Activated naive CD8-positive, alpha-beta T cell treated with anti-CD3 and anti-CD28 coated beads for 36 hours (primary cell): ENCODE data around the gene KRT6C. TPM values are rescaled to one million over a fixed set of nuclear protein-coding genes. Genes with fewer than 3 reads are reported as not detected.
"Not testable (repeated sequence)": the region's sequence is repeated elsewhere in the genome, so short reads cannot be mapped to it uniquely, and the experiment has no call there.

Experiments used
- DNase-seq: peaks from one replicate; pipeline ENCODE4 v3.0.0; 2021
- H3K27ac Mint-ChIP-seq: one replicate; pipeline ENCODE4 v1.8.0; 2022; ENCODE audit warnings: mild to moderate bottlenecking, moderate library complexity, mixed read lengths
- H3K27me3 Mint-ChIP-seq: one replicate; pipeline ENCODE4 v1.8.0; 2022; ENCODE audit warnings: mild to moderate bottlenecking, mixed read lengths
- H3K36me3 Mint-ChIP-seq: one replicate; pipeline ENCODE4 v1.8.0; 2021; ENCODE audit warnings: mild to moderate bottlenecking, mixed read lengths
- H3K4me1 Mint-ChIP-seq: one replicate; pipeline ENCODE4 v1.8.0; 2021; ENCODE audit warnings: mixed read lengths
- H3K4me3 Mint-ChIP-seq: one replicate; pipeline ENCODE4 v1.8.0; 2022; ENCODE audit warnings: mild to moderate bottlenecking, moderate library complexity, mixed read lengths
- H3K9me3 Mint-ChIP-seq: one replicate; pipeline ENCODE4 v1.8.0; 2022; ENCODE audit warnings: mixed read lengths
- total RNA-seq, 2 experiments: library from RNA; stranded (reverse); gene quantifications; one replicate each; pipeline ENCODE4 v1.2.3, GENCODE V29; 2021

KRT6C gene
- total RNA-seq, 2 experiments from 2014 or later = not detected

DNA sequence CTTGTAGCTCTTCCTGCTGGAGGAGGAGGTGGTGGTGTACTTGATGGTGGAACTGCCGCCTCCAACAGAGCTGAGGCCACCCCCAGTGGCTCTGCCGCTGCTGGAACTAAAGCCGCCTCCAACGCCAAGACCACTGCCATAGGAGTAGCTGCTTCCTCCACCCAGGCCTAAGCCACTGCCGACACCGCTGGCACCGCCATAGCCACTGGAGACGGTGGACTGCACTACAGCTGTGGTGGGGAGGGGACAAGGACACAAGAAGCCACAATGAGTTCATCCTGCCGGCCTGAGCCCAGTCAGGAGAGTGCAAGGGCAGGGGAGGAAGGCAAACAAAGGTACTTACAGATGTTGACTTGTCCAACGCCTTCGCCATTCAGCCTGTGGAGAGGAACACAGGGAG is 26.4 kb downstream of the KRT6C start:
- H3K9me3 Mint-ChIP-seq, H3K27ac Mint-ChIP-seq, DNase-seq, H3K4me1 Mint-ChIP-seq, H3K36me3 Mint-ChIP-seq, H3K4me3 Mint-ChIP-seq: not testable (repeated sequence)
- peaks cover 14% of the 10 kb centered on the region for H3K27me3 Mint-ChIP-seq

DNA sequence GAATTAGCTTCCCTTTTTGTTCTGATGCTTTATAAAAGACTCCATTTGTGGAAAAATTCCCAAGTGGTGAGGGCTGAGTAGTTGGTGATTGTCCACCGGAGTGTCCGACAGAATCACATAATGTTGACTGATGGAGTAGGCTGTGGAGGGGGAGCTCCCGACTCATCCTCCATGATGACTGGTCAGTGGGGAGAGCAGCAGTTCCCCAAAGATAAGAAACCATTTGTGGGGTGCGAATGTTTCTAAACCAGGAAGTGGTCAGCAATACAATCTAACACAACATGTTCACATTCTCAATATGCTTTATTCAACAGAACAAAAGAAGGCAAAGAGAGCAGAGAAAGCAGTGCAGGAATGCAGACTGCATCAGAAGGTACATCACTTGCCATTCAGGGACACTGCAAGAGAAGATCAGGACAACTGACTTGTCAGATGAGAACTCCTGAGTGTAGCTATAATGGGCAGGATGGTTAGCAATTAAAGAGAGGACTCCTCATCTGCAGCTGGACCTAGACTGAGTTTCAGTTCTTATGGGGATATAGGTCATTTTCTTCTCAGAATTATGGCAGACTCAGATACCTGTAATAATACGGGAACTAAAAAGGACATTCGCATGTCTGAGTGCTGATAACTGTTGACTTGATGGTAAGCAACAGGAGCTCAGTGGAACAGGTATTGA is 27.1 kb downstream of the KRT6C start:
- Mint-ChIP-seq H3K4me3 (no peak overlapping the region), H3K36me3 (no peaks in the 10 kb centered on the region), H3K27me3 (peaks cover 21% of the 10 kb centered on the region), H3K9me3 (no peaks in the 10 kb centered on the region), H3K27ac (no peak overlapping the region), H3K4me1 (no peaks in the 10 kb centered on the region)
- no peak for DNase-seq

DNA sequence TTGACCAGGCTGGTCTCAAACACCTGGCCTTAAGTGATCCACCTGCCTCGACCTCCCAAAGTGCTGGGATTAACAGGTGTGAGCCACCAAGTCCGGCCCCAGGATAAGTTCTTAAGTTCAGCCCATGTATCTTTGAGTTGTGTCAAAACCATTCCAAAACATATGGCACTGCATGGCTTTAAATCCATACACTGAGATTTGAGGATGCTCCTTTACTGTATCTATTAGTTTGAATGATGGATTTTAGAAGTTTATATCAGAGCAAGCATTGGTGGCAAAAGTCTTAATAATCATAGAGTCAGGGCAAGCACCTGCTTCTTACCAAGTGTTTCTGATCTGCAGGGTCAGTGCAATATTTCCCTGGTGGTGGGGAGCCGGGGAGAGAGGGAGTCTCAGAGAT is 27.7 kb downstream of the KRT6C start:
- no peaks in the 10 kb centered on the region for H3K9me3 Mint-ChIP-seq
- peaks cover 28% of the 10 kb centered on the region for H3K27me3 Mint-ChIP-seq
- no peak for DNase-seq
- H3K4me1 Mint-ChIP-seq = no peaks in the 10 kb centered on the region
- H3K36me3 Mint-ChIP-seq = no peaks in the 10 kb centered on the region
- H3K4me3 Mint-ChIP-seq = no peak overlapping the region
- H3K27ac Mint-ChIP-seq = no peak overlapping the region

DNA sequence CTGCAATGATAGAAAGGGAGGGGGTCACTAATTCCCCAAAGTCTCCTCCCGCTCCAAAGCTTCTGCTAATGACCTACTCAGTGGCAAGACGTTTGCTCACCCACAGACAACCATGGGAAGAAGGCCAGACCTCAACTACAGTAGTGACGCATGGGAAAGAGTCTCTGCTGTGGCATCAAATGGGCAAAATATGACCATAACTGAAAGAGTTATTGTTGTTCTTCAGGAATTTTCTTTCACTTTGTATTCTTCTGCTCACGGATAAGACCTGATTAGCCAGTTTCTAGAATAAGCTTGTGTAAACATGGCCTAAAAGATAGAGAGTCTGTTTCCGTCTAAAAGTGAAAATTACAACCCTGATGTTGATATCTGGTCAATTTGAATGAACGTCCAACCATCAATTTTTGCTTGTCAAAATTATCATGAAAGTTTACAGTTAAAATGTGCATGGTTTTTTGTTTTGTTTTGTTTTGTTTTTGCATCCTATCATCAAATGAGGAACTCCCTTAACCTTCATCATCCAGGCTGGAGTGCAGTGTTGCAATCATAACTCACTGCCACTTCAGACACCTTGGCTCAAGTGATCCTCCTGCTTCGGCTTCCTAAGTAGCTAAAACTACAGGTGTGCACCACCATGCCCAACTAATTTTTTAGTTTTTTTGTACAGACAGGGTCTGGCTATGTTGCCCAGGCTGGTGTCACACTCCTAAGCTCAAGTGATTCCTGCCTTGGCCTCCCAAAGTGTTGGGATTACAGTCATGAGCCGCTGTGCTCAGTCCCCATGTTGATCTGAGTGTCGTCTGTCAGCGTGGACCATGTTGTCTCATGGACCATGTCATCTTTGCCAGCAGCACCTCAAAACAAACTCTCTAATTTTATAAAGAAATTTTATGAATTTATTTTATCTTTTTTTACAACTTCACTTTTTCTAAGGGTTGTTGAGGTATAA is 28.7 kb downstream of the KRT6C start:
- peaks cover 30% of the 10 kb centered on the region for H3K27me3 Mint-ChIP-seq
- DNase-seq = no peak
- H3K4me3 Mint-ChIP-seq = no peak overlapping the region
- H3K9me3 Mint-ChIP-seq = no peaks in the 10 kb centered on the region
- no peak overlapping the region for H3K27ac Mint-ChIP-seq
- H3K36me3 Mint-ChIP-seq = no peaks in the 10 kb centered on the region
- no peaks in the 10 kb centered on the region for H3K4me1 Mint-ChIP-seq

DNA sequence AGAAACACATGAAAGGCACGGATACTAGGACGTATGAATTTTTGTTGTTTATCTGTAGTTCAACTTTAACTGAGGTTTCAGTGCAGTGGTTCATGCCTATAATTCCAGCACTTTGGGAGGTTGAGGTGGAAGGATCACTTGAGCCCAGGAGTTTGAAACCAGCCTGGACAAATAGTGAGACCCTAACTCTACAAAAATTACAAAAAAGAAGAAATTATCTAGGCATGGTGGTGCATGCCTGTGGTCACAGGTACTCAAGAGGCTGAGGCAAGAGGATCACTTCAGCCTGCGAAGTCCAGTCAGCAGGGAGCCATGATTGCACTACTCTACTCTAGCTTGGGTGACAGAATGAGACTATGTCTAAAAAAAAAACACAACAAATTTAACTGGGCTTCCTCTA is 29.6 kb downstream of the KRT6C start:
- H3K36me3 Mint-ChIP-seq = no peaks in the 10 kb centered on the region
- DNase-seq = no peak
- H3K4me1 Mint-ChIP-seq = no peaks in the 10 kb centered on the region
- no peaks in the 10 kb centered on the region for H3K9me3 Mint-ChIP-seq
- H3K4me3 Mint-ChIP-seq = no peak overlapping the region
- H3K27me3 Mint-ChIP-seq = peaks cover 30% of the 10 kb centered on the region
- no peak overlapping the region for H3K27ac Mint-ChIP-seq

DNA sequence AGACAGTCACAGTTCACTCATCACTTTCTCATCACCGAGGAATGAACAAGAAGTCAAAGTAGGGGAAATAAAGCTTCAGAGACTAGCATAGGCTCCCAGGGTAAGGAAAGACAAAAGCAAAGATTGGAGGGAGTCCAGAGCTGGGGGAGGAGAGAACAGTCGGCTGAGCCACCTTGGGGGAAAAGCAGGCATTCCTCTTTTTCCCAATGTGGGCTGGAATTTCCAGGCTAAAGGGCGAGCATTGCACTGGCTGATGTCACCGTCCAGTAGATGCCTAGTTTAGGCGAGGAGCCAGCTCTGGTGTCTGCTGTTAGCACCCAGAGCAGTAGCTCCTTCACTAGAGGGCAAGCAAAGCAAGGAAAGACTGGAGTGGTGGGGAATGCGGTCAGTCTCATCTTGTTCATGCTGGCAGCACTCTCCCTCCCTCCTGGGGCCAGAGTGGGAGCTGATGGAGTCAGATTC is 31.0 kb downstream of the KRT6C start:
- peaks cover 30% of the 10 kb centered on the region for H3K27me3 Mint-ChIP-seq

DNA sequence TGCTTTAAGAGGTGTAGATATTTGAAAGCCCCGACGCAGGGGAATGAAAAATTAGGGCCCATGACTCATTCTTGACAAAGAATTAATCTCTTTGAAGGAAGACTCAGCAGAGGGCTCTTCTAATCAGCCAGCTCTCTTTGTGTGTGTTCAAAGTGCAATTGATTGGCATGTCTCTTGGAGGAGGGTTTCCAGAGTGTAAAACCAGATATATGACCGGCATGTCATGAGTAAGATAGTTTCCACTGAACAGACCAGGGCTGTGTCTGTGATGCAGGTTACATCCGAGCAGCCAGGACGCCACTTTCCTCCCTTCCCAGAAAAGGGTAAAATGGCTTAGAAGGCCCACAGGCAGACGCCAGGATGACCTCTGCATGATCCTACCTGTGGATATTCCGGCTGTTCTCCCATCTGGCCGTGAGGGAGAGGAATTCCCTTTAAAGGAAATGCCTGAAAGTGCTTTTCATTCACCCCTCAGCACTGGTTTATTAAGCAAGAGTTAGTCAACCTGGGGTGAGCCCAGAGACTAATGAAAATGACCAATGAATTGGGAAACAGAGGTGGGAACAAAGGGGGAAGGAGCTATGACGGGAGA is 32.2 kb downstream of the KRT6C start:
- H3K4me3 Mint-ChIP-seq = no peak overlapping the region
- H3K27me3 Mint-ChIP-seq = peaks cover 38% of the 10 kb centered on the region
- no peaks in the 10 kb centered on the region for H3K9me3 Mint-ChIP-seq
- H3K4me1 Mint-ChIP-seq = no peaks in the 10 kb centered on the region
- no peak for DNase-seq
- H3K27ac Mint-ChIP-seq = no peak overlapping the region
- H3K36me3 Mint-ChIP-seq = no peaks in the 10 kb centered on the region

More for the DNA sequence above, 31.0 kb downstream of the KRT6C start:
- no peak for DNase-seq
- H3K36me3 Mint-ChIP-seq = no peaks in the 10 kb centered on the region
- H3K4me3 Mint-ChIP-seq = no peak overlapping the region
- H3K4me1 Mint-ChIP-seq = no peaks in the 10 kb centered on the region
- H3K27ac Mint-ChIP-seq = no peak overlapping the region
- no peaks in the 10 kb centered on the region for H3K9me3 Mint-ChIP-seq

DNA sequence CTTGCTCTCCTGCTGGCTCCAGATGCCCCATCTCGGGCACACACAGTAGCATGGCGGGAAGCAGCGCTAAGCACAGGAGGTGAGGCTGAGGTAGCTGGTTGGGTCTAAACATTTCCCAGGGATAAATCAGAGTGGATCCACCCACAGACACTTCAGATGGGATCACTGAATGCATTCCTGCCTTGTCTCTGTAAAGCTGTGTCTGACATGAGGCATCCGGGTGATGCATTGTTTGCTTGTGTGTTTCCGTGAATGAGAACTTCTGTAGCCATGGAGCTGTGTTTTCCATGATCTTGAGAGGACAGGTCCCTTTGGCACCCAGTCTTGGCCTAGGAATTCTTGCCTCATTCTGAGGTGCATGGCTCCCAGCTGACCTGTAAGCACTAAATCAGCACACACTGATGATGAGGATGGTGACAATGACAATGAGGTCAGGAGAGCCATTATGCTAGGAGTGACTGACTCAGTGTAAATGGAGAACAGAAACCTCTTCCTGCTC is 32.7 kb downstream of the KRT6C start:
- Mint-ChIP-seq H3K27ac (no peak overlapping the region), H3K36me3 (no peaks in the 10 kb centered on the region), H3K27me3 (peaks cover 38% of the 10 kb centered on the region), H3K9me3 (no peaks in the 10 kb centered on the region), H3K4me1 (no peaks in the 10 kb centered on the region), H3K4me3 (no peak overlapping the region)
- DNase-seq = no peak

DNA sequence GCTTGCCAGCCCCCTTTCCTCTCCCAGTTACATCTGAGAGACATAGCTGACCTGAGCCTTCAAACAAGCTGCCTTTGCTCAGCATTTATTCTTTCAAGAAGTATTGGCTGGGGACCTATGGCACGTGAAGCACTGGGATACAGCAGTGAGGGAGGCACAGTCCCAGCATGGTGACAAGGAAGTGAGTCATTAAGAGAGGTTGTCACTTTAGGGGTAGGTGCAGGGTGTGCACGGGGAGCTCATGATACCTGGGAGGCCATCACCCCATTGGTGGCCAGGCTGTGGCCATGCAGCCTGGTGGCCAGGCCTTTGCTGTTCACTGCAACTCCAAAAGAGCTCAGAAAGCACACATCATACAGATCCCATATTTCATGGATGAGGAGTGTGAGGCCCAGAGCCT is 33.8 kb downstream of the KRT6C start:
- no peak overlapping the region for H3K27ac Mint-ChIP-seq
- H3K36me3 Mint-ChIP-seq = no peaks in the 10 kb centered on the region
- no peak overlapping the region for H3K4me3 Mint-ChIP-seq
- H3K4me1 Mint-ChIP-seq = no peaks in the 10 kb centered on the region
- peaks cover 38% of the 10 kb centered on the region for H3K27me3 Mint-ChIP-seq
- no peaks in the 10 kb centered on the region for H3K9me3 Mint-ChIP-seq
- no peak for DNase-seq

DNA sequence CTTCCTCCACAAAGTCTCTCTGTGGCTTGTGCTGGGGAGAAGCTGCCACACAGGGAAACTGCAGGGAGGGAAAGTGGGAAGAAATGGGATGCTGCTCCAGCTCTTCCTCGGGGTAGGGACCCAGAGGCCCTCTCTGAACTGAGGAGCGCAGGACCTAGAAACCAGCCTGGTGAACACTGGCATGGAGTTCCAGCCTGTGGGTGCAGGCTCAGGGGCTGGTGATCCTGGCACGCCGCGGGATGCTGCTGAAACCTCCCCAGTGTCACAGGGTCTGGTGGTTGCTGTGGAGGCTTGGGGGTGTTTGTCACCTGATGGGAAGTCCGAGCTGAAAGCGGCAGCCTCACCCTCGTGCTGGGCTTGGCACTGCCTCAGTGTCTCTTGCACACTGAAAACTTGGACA is 34.2 kb downstream of the KRT6C start:
- H3K27me3 Mint-ChIP-seq = peaks cover 38% of the 10 kb centered on the region
- H3K9me3 Mint-ChIP-seq = no peaks in the 10 kb centered on the region
- H3K36me3 Mint-ChIP-seq = no peaks in the 10 kb centered on the region
- H3K27ac Mint-ChIP-seq = no peak overlapping the region
- H3K4me1 Mint-ChIP-seq = no peaks in the 10 kb centered on the region
- no peak for DNase-seq
- no peak overlapping the region for H3K4me3 Mint-ChIP-seq

DNA sequence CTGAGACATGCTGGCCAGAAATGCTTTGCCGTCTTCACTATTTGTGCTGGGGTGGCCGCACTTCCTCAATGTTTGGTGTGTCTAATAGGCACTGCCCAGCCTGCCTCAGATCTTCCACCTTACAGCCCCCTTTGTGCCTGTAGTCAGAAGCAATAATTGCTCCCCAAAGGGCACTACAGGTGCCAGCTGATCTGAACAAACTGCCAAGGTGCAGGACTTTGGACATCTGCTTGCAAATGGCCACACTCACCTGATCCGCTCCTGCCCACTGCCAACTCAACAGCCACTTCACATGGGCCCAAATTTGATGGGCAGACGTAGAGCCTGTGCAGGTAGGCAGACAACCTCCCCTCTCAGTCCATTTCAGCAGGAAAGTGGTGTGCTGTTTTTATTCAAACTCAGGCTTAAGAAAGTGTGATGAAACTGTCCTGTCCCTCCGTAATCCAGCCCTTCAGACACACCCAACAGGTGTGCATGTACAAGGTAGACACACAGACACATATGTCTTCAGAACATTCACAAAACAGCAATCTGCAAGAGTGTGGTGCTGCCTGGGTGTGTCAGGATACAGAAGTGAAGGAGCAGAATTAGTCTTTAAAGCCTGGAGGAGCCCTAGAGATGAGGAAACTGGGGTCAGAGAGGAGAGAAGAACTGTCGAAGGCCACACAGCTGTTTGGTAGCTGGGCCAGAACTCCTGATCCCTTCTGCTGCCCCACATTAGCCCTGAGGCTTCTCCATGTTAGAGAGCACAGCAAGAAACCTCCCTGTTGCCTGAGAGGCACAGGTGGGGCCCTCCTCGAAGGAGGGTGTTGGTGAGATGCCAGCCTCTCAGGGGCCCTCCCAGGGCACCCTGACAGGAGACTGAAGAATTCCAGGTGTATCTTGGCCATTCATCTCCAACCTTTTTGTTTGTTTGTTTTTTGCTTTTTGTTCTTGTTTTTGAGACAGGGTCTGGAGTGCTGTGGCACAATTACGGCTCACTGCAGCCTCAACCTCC is 35.0 kb downstream of the KRT6C start:
- no peak for DNase-seq
- peaks cover 32% of the 10 kb centered on the region for H3K27me3 Mint-ChIP-seq
- no peak overlapping the region for H3K27ac Mint-ChIP-seq
- H3K4me1 Mint-ChIP-seq = no peaks in the 10 kb centered on the region
- no peaks in the 10 kb centered on the region for H3K36me3 Mint-ChIP-seq
- H3K4me3 Mint-ChIP-seq = no peak overlapping the region
- H3K9me3 Mint-ChIP-seq = no peaks in the 10 kb centered on the region

DNA sequence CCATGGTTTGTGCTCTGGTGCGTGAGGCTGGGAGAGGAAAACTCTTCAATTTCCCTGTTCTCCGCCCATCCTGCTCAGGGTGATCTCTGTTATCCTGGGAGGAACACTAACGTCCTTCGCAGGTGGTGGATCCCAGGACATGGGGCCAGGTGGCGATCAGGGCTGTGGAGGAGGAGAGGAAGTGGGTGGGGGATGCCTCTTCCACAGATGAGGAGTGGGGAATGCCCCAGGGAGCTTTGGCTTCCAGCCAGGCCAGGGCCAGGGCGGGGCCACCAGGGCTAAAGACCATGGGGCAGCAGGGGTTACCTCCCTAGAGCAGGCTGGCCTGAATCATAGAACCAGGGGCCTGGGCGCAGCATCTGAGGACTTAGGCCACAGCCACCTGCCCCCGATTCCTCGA is 36.1 kb downstream of the KRT6C start:
- no peak overlapping the region for H3K27ac Mint-ChIP-seq
- no peak for DNase-seq
- H3K27me3 Mint-ChIP-seq = peaks cover 29% of the 10 kb centered on the region
- H3K4me3 Mint-ChIP-seq = no peak overlapping the region
- no peaks in the 10 kb centered on the region for H3K9me3 Mint-ChIP-seq
- no peaks in the 10 kb centered on the region for H3K36me3 Mint-ChIP-seq
- H3K4me1 Mint-ChIP-seq = no peaks in the 10 kb centered on the region

DNA sequence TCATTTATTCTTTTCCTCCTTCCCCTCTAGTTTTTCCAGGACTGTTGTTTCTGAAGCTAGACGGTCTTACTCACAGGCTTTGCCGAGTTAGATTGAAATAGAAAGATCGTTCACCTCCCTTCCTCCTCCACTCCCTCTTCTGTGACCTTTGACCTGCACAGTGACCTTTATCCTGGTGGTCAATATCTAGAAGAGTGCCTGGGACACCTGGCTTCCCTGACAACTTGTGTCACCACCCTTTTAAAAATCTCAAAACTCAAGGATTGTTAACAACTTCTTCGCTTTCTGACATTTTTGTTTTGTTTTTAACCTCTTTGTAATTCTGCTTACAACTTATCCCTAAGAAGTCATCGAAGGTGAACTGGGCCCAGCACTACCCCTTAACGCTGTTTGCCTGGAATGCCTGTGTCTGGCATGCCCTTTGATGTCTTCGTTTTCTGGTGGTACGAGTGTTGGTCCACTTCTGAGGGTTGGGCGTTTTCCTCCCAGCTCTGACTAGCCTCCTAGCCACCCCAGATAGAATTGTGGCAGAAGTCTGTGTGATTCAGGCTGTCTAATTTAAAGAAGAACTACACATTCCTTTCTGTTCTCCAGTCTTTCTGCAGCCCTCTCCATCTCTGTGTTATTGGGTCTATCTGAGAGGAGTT is 36.7 kb downstream of the KRT6C start:
- H3K27me3 Mint-ChIP-seq = peaks cover 24% of the 10 kb centered on the region
- H3K27ac Mint-ChIP-seq = no peak overlapping the region
- no peak for DNase-seq
- no peaks in the 10 kb centered on the region for H3K36me3 Mint-ChIP-seq
- no peak overlapping the region for H3K4me3 Mint-ChIP-seq
- no peaks in the 10 kb centered on the region for H3K4me1 Mint-ChIP-seq
- no peaks in the 10 kb centered on the region for H3K9me3 Mint-ChIP-seq
